ENCODE measurements around the gene RNF157. TPM values are rescaled to one million over a fixed set of nuclear protein-coding genes. Genes with fewer than 3 reads are reported as not detected.

The RNF157 gene
- total RNA-seq, 2 donors from 2014 or later = 91.9 to 100 TPM

DNA sequence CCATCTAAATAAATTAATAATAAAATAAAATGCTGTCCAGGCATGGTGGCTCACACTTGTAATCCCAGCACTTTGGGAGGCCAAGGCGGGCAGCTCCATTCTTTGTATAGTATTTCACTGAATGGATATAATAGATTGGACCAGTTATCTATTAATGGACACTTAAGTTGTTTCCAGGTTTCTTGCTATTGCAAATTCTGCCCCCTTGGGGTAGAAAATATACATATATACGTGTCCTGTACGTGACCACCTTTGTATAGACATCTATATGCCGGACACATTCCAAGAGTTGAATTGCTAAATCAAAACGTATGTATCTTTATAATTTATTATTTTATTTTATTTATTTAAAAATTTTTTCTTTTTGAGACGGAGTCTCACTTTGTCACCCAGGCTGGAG is 132.8 kb downstream of the RNF157 start:
- DNase-seq (no peak), ATAC-seq (replicated peaks in 1 of 2) (no peak)
- Mint-ChIP-seq H3K36me3 (ENCODE audit: insufficient read depth in 2 of 2) (peaks cover 0 to 4% of the 10 kb centered on the region in 2 donors), H3K27me3 (ENCODE audit: low read depth) (no peaks in the 10 kb centered on the region), H3K9me3 (no peaks in the 10 kb centered on the region), H3K4me1 (ENCODE audit: low read depth) (peaks cover 10% of the 10 kb centered on the region), H3K27ac (no peak overlapping the region), H3K4me3 (no peak overlapping the region)

DNA sequence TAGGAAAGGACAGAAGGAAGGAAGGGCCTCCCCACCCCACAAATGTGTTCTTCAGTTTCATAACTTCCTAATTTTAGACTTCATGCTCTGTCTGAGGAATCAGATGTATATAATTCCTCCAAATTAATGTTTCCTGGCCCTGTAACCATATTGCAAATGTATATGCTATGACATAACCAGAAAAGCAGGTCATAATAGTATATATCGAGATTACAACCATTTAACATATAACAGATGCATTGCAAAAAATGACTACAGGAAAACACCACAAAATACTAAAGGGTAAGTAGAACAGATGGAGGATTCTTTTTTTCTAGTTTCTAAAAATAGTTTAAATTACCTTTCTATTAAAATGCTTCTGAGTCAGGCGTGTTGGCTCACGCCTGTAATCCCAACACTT is 133.6 kb downstream of the RNF157 start:
- ATAC-seq (replicated peaks in 1 of 2) (no peak), DNase-seq (no peak)
- no peak overlapping the region for H3K27ac Mint-ChIP-seq
- no peak overlapping the region for H3K4me3 Mint-ChIP-seq
- H3K36me3 Mint-ChIP-seq (ENCODE audit: insufficient read depth in 2 of 2) = peaks cover under 1 to 4% of the 10 kb centered on the region in 2 donors
- H3K9me3 Mint-ChIP-seq = no peaks in the 10 kb centered on the region
- H3K27me3 Mint-ChIP-seq (ENCODE audit: low read depth) = no peaks in the 10 kb centered on the region
- peaks cover 15% of the 10 kb centered on the region for H3K4me1 Mint-ChIP-seq (ENCODE audit: low read depth)

DNA sequence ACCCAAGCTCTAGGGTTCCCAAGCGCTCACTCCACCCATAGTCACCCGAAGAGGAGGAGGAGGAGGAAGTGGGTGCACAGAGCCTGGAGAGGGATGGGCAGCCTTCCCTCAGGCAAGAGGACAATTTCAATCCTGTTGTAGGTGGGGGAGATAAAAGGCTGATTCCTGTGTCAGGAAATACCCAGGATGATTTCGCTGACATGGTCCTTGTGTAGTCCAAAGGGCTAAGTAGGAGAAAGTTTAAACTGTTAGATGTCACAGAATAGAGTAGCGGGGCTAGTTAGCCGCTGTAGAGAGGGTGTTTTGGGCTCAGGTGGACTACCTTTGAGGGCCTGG is 135.4 kb downstream of the RNF157 start:
- ATAC-seq (replicated peaks in 1 of 2) = no peak
- no peak for DNase-seq
- H3K27me3 Mint-ChIP-seq (ENCODE audit: low read depth) = no peaks in the 10 kb centered on the region
- H3K36me3 Mint-ChIP-seq (ENCODE audit: insufficient read depth in 2 of 2) = peaks cover 5 to 7% of the 10 kb centered on the region in 2 donors
- peaks cover 22% of the 10 kb centered on the region for H3K4me1 Mint-ChIP-seq (ENCODE audit: low read depth)
- peak overlapping the region; percentile 88 to 89 for H3K4me3 Mint-ChIP-seq
- peak overlapping the region; percentile 82 for H3K27ac Mint-ChIP-seq
- no peaks in the 10 kb centered on the region for H3K9me3 Mint-ChIP-seq

GRCh38 chr17:76104140-76104895 is 136.0 kb downstream of the RNF157 start:
- no peaks in the 10 kb centered on the region for H3K27me3 Mint-ChIP-seq (ENCODE audit: low read depth)
- DNase-seq = no peak
- no peaks in the 10 kb centered on the region for H3K9me3 Mint-ChIP-seq
- ATAC-seq (replicated peaks in 1 of 2) = no peak
- H3K4me3 Mint-ChIP-seq = peak overlapping the region; percentile 88 to 89
- peak overlapping the region; percentile 82 for H3K27ac Mint-ChIP-seq
- peaks cover 5 to 12% of the 10 kb centered on the region in 2 donors for H3K36me3 Mint-ChIP-seq (ENCODE audit: insufficient read depth in 2 of 2)
- H3K4me1 Mint-ChIP-seq (ENCODE audit: low read depth) = peaks cover 22% of the 10 kb centered on the region

GRCh38 chr17:76103274-76104139 is 136.8 kb downstream of the RNF157 start, which contains the start of gene EXOC7:
Gene EXOC7 (minus strand): TSS chr17:76103787. CDS start chr17:76103692, 95 bp downstream.
- no peaks in the 10 kb centered on the region for H3K27me3 Mint-ChIP-seq (ENCODE audit: low read depth)
- H3K27ac Mint-ChIP-seq = peak within 1 kb of the TSS; percentile 87
- peaks cover 5 to 12% of the 10 kb centered on the region in 2 donors for H3K36me3 Mint-ChIP-seq (ENCODE audit: insufficient read depth in 2 of 2)
- no peaks in the 10 kb centered on the region for H3K9me3 Mint-ChIP-seq
- DNase-seq (peak; percentile 93 to 97), ATAC-seq (replicated peaks in 1 of 2) (peak; percentile 94 to 96)
- H3K4me3 Mint-ChIP-seq = peak within 1 kb of the TSS; percentile 88 to 89
- peaks cover 22% of the 10 kb centered on the region for H3K4me1 Mint-ChIP-seq (ENCODE audit: low read depth)

DNA sequence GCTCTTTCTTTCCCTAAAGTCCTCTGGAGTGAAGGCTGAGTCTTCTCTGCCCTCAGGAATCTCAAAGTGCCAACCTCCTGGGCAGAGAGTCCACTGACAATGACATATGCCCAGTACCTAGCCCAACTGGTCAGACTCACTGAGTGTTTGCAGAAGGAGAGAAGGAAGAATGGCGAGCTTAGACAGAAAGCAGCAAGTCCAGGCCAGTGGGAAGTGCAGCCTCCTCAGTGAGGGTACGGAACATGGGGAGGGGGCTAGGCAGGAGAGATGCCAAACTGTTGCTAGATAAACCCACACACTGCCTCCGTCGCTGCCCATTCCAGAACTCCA is 137.4 kb downstream of the RNF157 start:
- ATAC-seq (replicated peaks in 1 of 2) = no peak
- no peaks in the 10 kb centered on the region for H3K9me3 Mint-ChIP-seq

DNA sequence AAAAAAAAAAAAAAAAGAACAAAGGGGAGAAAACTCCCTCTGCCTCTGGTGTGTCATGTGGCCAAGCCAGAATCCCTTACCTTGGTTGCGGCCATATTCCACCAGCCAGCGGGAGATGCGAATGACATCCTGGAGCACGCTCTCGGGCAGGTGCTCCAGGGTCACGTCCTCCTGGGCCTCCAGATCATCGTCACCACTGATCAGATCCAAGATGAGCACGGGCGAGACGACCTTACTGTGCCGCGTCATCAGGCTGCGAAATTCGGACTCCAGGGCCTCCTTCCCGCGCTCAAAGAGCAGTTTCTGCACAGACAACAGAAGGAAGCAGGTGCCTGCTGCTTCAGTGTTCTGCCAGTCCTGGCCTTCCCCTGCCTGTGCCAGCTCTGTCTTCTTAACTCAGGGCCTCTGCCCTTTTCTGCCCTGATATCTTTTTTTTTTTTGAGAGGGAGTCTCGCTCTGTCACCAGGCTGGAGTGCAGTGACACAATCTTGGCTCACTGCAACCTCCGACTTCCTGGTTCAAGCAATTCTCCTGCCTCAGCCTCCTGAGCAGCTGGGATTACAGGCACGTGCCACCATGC is 142.5 kb downstream of the RNF157 start:
- Mint-ChIP-seq H3K4me1 (ENCODE audit: low read depth) (peaks cover 14% of the 10 kb centered on the region), H3K27ac (no peak overlapping the region), H3K4me3 (no peak overlapping the region), H3K36me3 (ENCODE audit: insufficient read depth in 2 of 2) (peaks cover 10 to 22% of the 10 kb centered on the region in 2 donors), H3K9me3 (no peaks in the 10 kb centered on the region), H3K27me3 (ENCODE audit: low read depth) (no peaks in the 10 kb centered on the region)
- ATAC-seq (replicated peaks in 1 of 2) = no peak
- DNase-seq = no peak

More for the DNA sequence above, 137.4 kb downstream of the RNF157 start:
- H3K36me3 Mint-ChIP-seq (ENCODE audit: insufficient read depth in 2 of 2) = peaks cover 5 to 12% of the 10 kb centered on the region in 2 donors
- H3K4me3 Mint-ChIP-seq = peak overlapping the region; percentile 88 to 89
- H3K27ac Mint-ChIP-seq = peak overlapping the region; percentile 87
- peaks cover 22% of the 10 kb centered on the region for H3K4me1 Mint-ChIP-seq (ENCODE audit: low read depth)
- no peak for DNase-seq
- no peaks in the 10 kb centered on the region for H3K27me3 Mint-ChIP-seq (ENCODE audit: low read depth)

- ATAC-seq (replicated peaks in 1 of 2) (no peak), DNase-seq (no peak)
- H3K9me3 Mint-ChIP-seq = no peaks in the 10 kb centered on the region
- no peak overlapping the region for H3K4me3 Mint-ChIP-seq
- H3K36me3 Mint-ChIP-seq (ENCODE audit: insufficient read depth in 2 of 2) = peaks cover 8 to 23% of the 10 kb centered on the region in 2 donors
- no peaks in the 10 kb centered on the region for H3K27me3 Mint-ChIP-seq (ENCODE audit: low read depth)
- H3K27ac Mint-ChIP-seq = no peak overlapping the region
- H3K4me1 Mint-ChIP-seq (ENCODE audit: low read depth) = no peaks in the 10 kb centered on the region
Measured at GRCh38 chr17:76095943-76096342, 144.3 kb downstream of the RNF157 start.

DNA sequence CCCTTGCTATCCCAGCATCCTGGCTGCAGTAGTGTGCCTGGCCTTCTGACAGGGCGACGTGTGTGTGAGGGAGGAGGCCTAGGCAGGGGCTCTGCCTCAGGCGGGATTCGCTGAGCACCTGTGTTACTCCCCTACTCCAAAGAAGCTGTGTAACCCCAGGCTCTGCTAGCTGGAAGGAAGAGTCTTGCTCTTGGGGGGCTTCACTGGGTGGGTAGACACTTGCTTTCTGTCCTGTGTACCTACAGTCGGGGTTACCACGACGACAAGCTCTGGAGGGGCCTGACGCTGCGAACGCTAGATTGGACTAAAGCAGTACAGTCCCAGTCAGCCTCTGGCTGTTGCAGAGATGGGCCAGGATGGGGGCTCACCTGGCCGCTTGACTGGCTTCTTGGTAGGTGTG is 146.2 kb downstream of the RNF157 start:
- Mint-ChIP-seq H3K4me3 (no peak overlapping the region), H3K4me1 (ENCODE audit: low read depth) (no peaks in the 10 kb centered on the region), H3K36me3 (ENCODE audit: insufficient read depth in 2 of 2) (peaks cover 6 to 16% of the 10 kb centered on the region in 2 donors), H3K27ac (no peak overlapping the region), H3K9me3 (no peaks in the 10 kb centered on the region), H3K27me3 (ENCODE audit: low read depth) (no peaks in the 10 kb centered on the region)
- ATAC-seq (replicated peaks in 1 of 2) (no peak), DNase-seq (no peak)

DNA sequence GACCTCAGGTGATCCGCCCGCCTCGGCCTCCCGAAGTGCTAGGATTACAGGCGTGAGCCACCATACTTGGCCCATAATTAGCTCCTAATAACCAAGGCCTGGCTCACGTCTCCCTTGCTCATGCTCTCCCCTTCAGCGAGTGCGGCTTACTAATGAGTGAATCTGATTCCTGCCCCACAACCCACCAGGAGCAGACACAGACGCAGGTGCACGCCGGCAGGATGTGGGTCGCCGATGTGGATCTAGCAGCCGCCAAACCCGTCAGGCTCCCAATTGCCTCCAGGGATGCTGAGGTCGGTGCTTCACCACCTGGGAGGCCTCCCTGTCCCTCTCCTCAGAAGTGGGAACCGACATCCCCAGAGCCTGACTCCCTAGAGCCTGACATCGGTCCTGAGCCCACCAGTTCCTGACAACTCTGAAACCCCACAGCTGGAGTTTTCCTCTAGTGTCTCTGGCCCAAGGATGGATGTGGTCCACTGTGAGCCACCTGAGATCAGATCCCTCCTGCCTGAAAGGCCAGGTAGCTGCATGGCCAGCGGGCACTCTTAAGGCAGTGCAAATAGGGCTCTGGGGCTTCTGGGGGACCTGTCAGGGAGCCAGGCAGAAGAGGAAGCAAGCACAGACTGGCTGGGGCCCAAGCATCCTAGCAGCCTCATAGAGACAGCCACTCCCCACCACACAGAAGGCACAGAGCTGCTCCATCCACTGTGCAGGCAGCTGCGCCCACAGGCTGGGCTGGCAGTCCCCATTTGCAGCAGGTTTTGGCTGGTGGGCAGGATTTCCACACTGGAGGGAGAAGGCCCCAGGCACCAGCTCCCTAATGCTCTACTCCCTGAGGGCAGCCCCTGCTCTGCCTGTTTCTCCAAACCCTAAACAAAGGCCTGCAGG is 147.5 kb downstream of the RNF157 start:
- H3K27ac Mint-ChIP-seq = no peak overlapping the region

More for the DNA sequence above, 147.5 kb downstream of the RNF157 start:
- no peaks in the 10 kb centered on the region for H3K27me3 Mint-ChIP-seq (ENCODE audit: low read depth)
- H3K4me1 Mint-ChIP-seq (ENCODE audit: low read depth) = no peaks in the 10 kb centered on the region
- DNase-seq (no peak), ATAC-seq (replicated peaks in 1 of 2) (no peak)
- no peaks in the 10 kb centered on the region for H3K9me3 Mint-ChIP-seq
- H3K36me3 Mint-ChIP-seq (ENCODE audit: insufficient read depth in 2 of 2) = peaks cover 6 to 16% of the 10 kb centered on the region in 2 donors
- H3K4me3 Mint-ChIP-seq = no peak overlapping the region
